Measurements from ENCODE around the gene TMEM184B. TPM values are rescaled to one million over a fixed set of nuclear protein-coding genes. Genes with fewer than 3 reads are reported as not detected.

TMEM184B gene
- total RNA-seq, 6 experiments from 2014 or later: 7.9 to 42.6 (median 16.9) TPM

- no peak overlapping the region for H3K4me3 ChIP-seq
- no peaks in the 10 kb centered on the region for H3K27me3 ChIP-seq
- intact Hi-C loops (cut with DNase I): no loop called here
- H3K36me3 ChIP-seq: peaks cover 0 to 8% (median 3%) of the 10 kb centered on the region in 4 donors
- H3K27ac ChIP-seq: no peak overlapping the region
- ATAC-seq (no peak), DNase-seq (no peak)
- H3K4me1 ChIP-seq: no peaks in the 10 kb centered on the region
- WGBS (ENCODE audit: insufficient coverage, low coverage, low lambda C conversion rate, missing lambda C conversion rate): 49% methylated on average over 2 of the region's 4 CpGs
- TF ChIP-seq POLR2A (IDR thresholded peaks at IDR 0.05) (no peak), CTCF (IDR thresholded peaks at IDR 0.05) (no peak)
- H3K9me3 ChIP-seq: no peaks in the 10 kb centered on the region
These were observed 28.7 kb downstream of the TMEM184B start for GRCh38 chr22:38244106-38244505.

GRCh38 chr22:38243007-38243765 is 29.6 kb downstream of the TMEM184B start:
- no peak overlapping the region for H3K4me3 ChIP-seq
- H3K36me3 ChIP-seq: peaks cover 0 to 8% (median 3%) of the 10 kb centered on the region in 4 donors
- WGBS (ENCODE audit: insufficient coverage, low coverage, low lambda C conversion rate, missing lambda C conversion rate): 51% methylated on average over 3 of the region's 20 CpGs
- H3K4me1 ChIP-seq: no peaks in the 10 kb centered on the region
- TF ChIP-seq CTCF (IDR thresholded peaks at IDR 0.05): no peak
- no peak for TF ChIP-seq POLR2A (IDR thresholded peaks at IDR 0.05)
- no peaks in the 10 kb centered on the region for H3K9me3 ChIP-seq
- intact Hi-C loops (cut with DNase I): no loop called here
- no peak for DNase-seq
- ATAC-seq: peak; percentile 41 to 62 (median 50)
- H3K27ac ChIP-seq: no peak overlapping the region
- no peaks in the 10 kb centered on the region for H3K27me3 ChIP-seq

GRCh38 chr22:38240734-38241252 is 32.0 kb downstream of the TMEM184B start:
- intact Hi-C loops (cut with DNase I): no loop called here
- no peak overlapping the region for H3K4me3 ChIP-seq
- TF ChIP-seq POLR2A (IDR thresholded peaks at IDR 0.05) (no peak), CTCF (IDR thresholded peaks at IDR 0.05) (no peak)
- DNase-seq (no peak), ATAC-seq (peak in 2 of 4 donors; percentile 17 to 28)
- no peaks in the 10 kb centered on the region for H3K9me3 ChIP-seq
- no peak overlapping the region for H3K27ac ChIP-seq
- peaks cover 0 to 5% (median 0%) of the 10 kb centered on the region in 4 donors for H3K36me3 ChIP-seq
- H3K27me3 ChIP-seq: no peaks in the 10 kb centered on the region
- 76% methylated on average over 6 of the region's 6 CpGs for WGBS (ENCODE audit: insufficient coverage, low coverage, low lambda C conversion rate, missing lambda C conversion rate)
- H3K4me1 ChIP-seq: no peaks in the 10 kb centered on the region

GRCh38 chr22:38239101-38239761 is 33.6 kb downstream of the TMEM184B start:
- Histone ChIP-seq H3K27ac (peak overlapping the region in 2 of 3 donors; percentile 18 to 43), H3K9me3 (no peaks in the 10 kb centered on the region), H3K36me3 (peaks cover 0 to 3% (median 0%) of the 10 kb centered on the region in 4 donors), H3K4me1 (peaks cover 0 to 5% (median 0%) of the 10 kb centered on the region in 4 donors), H3K27me3 (no peaks in the 10 kb centered on the region), H3K4me3 (no peak overlapping the region)
- no peak for TF ChIP-seq POLR2A (IDR thresholded peaks at IDR 0.05)
- TF ChIP-seq CTCF (IDR thresholded peaks at IDR 0.05): peak in 2 of 4 donors; percentile 18 to 32
- WGBS (ENCODE audit: insufficient coverage, low coverage, low lambda C conversion rate, missing lambda C conversion rate): 53% methylated on average over 12 of the region's 14 CpGs
- ATAC-seq (peak; percentile 46 to 73 (median 54)), DNase-seq (no peak)
- intact Hi-C loops (cut with DNase I): loop anchor here in 1 of 2 donors (10.0 kb wide), 1 partner anchor 134 kb away; no protein-coding TSS in a partner anchor
